ENCODE data around the gene SH3RF2.

- TF ChIP-seq, protein P1, sequence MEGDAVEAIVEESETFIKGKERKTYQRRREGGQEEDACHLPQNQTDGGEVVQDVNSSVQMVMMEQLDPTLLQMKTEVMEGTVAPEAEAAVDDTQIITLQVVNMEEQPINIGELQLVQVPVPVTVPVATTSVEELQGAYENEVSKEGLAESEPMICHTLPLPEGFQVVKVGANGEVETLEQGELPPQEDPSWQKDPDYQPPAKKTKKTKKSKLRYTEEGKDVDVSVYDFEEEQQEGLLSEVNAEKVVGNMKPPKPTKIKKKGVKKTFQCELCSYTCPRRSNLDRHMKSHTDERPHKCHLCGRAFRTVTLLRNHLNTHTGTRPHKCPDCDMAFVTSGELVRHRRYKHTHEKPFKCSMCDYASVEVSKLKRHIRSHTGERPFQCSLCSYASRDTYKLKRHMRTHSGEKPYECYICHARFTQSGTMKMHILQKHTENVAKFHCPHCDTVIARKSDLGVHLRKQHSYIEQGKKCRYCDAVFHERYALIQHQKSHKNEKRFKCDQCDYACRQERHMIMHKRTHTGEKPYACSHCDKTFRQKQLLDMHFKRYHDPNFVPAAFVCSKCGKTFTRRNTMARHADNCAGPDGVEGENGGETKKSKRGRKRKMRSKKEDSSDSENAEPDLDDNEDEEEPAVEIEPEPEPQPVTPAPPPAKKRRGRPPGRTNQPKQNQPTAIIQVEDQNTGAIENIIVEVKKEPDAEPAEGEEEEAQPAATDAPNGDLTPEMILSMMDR (IDR thresholded peaks at IDR 0.05) = no peak
- no peak for TF ChIP-seq EZH2 (IDR thresholded peaks at IDR 0.05)
These were observed 173.0 kb downstream of the SH3RF2 start for GRCh38 chr5:146109379-146109778.

Data from neural progenitor cell (in vitro differentiated cells).